Brain microvascular endothelial cell (primary cell): ENCODE data around the gene FRMD5.
"Not testable (repeated sequence)": the region's sequence is repeated elsewhere in the genome, so short reads cannot be mapped to it uniquely, and the experiment has no call there.

Experiments
- DNase-seq: peaks from one replicate; pipeline ENCODE4 v3.0.0-alpha.2; 2020
- H3K27ac ChIP-seq: fragments of 250-450 bp; sonication (Bioruptor Pico); 2 replicates; pipeline ENCODE4 v1.5.1; 2020; ENCODE audit warnings: mild to moderate bottlenecking, moderate library complexity
- H3K27me3 ChIP-seq: fragments of 250-450 bp; sonication (Bioruptor Pico); replicated peaks from 2 replicates; pipeline ENCODE4 v1.5.1; 2020; ENCODE audit warnings: mild to moderate bottlenecking
- H3K36me3 ChIP-seq: fragments of 250-450 bp; sonication (Bioruptor Pico); replicated peaks from 2 replicates; pipeline ENCODE4 v1.5.1; 2020; ENCODE audit warnings: mild to moderate bottlenecking
- H3K4me3 ChIP-seq: 2 replicates; pipeline ENCODE4 v1.5.1; 2011; ENCODE audit warnings: low read depth, mild to moderate bottlenecking, control low read depth, low read length, moderate library complexity
- in situ Hi-C: cut with HindIII; loops from 2 replicates; pipeline ENCODE4 v1.10.0; 2017; ENCODE audit warnings: low sequenced_read_pairs, low pct_ligation_motif_present
- TF ChIP-seq, protein P1 (sequence below): IDR thresholded peaks from 2 replicates; pipeline ENCODE4 v1.5.1; 2011; ENCODE audit warnings: low read depth, mild to moderate bottlenecking, moderate library complexity, low read length, control low read depth, inconsistent platforms; ENCODE audit errors: missing control alignments

FRMD5 gene

DNA sequence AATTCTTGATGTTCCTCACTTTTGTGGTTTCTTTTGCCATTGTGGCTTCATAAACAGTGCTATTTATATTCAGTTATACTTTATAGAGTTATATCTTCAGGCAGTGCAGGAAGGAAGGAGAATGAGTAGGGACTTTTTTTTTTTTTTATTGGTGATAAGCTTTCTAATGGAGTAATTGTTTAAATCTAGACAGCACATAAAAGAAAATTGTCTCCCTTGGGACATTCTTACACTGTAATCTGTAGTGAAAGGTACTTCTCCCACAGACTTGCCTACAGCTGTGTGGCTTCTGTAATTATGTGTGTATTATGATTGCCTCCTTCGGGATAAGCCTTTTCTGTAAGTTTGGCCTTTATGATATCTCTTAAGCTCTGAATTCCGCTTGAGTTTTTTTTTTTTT, 326.7 kb downstream of the FRMD5 start:
- H3K27ac ChIP-seq: no peak overlapping the region
- TF ChIP-seq, protein P1, sequence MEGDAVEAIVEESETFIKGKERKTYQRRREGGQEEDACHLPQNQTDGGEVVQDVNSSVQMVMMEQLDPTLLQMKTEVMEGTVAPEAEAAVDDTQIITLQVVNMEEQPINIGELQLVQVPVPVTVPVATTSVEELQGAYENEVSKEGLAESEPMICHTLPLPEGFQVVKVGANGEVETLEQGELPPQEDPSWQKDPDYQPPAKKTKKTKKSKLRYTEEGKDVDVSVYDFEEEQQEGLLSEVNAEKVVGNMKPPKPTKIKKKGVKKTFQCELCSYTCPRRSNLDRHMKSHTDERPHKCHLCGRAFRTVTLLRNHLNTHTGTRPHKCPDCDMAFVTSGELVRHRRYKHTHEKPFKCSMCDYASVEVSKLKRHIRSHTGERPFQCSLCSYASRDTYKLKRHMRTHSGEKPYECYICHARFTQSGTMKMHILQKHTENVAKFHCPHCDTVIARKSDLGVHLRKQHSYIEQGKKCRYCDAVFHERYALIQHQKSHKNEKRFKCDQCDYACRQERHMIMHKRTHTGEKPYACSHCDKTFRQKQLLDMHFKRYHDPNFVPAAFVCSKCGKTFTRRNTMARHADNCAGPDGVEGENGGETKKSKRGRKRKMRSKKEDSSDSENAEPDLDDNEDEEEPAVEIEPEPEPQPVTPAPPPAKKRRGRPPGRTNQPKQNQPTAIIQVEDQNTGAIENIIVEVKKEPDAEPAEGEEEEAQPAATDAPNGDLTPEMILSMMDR: no peak
- no peak overlapping the region for H3K4me3 ChIP-seq
- H3K27me3 ChIP-seq: no peaks in the 10 kb centered on the region
- no peaks in the 10 kb centered on the region for H3K36me3 ChIP-seq
- in situ Hi-C loops: no loop called here
- DNase-seq: no peak

DNA sequence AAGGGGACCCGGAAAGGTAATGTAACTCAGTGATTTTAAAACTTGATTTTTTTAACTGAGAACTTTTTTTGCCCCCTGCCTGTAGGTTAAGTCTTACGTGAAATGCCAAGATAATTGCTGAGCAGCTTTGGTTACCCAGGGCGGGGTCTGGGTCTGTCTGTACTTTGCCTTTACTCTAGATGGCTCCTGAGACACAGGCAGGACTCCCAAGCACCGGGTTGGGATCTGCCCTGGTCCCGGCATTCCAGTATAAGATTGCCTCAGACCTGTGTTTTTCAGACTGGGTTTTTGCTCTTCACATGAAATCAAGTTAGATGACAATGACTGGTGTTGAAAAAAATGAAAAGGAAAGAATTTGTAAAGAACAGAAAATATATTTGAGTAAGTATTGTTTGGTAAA, 328.0 kb downstream of the FRMD5 start:
- no peaks in the 10 kb centered on the region for H3K27me3 ChIP-seq
- no peak overlapping the region for H3K4me3 ChIP-seq
- in situ Hi-C loops: no loop called here
- H3K27ac ChIP-seq: no peak overlapping the region
- no peak for DNase-seq
- no peaks in the 10 kb centered on the region for H3K36me3 ChIP-seq
- TF ChIP-seq, protein P1: no peak

DNA sequence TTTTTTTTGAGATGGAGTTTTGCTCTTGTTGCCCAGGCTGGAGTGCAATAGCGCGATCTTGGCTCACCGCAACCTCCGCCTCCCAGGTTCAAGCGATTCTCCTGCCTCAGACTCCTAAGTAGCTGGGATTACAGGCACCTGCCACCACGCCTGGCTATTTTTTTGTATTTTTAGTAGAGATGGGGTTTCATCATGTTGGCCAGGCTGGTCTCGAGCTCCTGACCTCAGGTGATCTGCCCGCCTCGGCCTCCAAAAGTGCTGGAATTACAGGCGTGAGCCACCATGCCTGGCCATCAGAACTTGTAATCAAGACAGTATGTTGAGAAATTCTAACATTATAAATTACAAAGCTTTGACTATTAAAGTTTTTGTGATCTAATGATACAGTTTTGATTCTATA, 328.4 kb downstream of the FRMD5 start:
- H3K36me3 ChIP-seq, DNase-seq, H3K4me3 ChIP-seq, H3K27ac ChIP-seq, H3K27me3 ChIP-seq, in situ Hi-C loops: not testable (repeated sequence)

DNA sequence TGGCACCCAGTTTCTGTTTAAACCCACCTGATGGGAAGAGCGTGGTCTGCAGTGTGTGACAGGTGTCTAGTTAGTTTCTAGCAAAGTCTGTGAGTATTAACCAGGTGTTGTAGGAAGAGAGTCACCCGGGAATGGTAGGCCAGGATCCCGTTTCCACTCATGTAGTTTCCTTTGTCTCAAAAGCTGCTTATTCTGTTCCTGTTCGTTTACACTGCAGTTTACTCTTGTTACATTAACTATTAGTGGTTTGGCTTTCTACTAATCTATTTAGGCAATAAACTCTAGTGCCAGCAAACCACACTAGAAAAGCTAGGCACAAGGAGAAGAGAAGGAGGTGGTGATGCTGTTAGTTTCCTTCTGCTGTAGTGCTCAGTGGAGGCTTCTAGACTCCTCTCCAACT, 335.5 kb downstream of the FRMD5 start:
- no peaks in the 10 kb centered on the region for H3K27me3 ChIP-seq
- no peak for DNase-seq
- H3K36me3 ChIP-seq: no peaks in the 10 kb centered on the region
- in situ Hi-C loops: no loop called here
- TF ChIP-seq, protein P1: no peak
- H3K4me3 ChIP-seq: no peak overlapping the region
- H3K27ac ChIP-seq: no peak overlapping the region

DNA sequence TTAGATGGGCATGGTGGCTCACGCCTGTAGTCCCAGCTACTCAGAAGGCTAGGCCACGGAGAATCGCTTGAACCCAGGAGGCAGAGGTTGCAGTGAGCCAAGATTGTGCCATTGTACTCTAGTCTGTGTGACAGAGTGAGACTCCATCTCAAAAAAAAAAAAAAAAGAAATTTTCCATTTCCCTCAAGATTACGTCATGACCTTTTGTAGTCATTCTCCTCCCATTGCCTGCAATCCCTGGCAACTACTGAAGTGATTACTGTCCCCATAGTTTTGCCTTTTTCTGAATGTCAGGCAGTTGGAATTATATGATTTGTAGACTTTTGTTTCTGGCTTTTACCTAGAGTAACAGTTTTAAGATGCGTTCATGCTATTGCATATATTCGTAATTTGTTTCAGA, 340.3 kb downstream of the FRMD5 start:
- no peak overlapping the region for H3K27ac ChIP-seq
- H3K36me3 ChIP-seq: no peaks in the 10 kb centered on the region
- DNase-seq: no peak
- H3K27me3 ChIP-seq: no peaks in the 10 kb centered on the region
- no peak overlapping the region for H3K4me3 ChIP-seq
- TF ChIP-seq, protein P1: no peak
- in situ Hi-C loops: no loop called here

DNA sequence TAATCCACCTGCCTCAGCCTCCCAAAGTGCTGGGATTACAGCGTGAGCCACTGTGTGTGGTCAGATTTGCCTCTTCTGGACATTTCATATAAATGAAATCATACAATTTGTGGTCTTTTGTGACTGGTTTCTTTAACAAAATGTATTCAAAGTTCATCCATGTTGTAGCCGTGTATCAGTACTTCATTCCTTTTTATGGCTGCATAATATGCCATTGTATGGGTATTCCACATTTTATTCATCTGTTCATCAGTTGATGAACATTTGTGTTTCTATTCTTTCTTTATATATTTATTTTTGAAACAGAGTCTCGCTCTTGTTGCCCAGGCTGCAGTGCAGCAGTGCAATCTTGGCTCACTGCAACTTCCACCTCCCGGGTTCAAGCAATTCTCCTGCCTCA, 342.5 kb downstream of the FRMD5 start:
- Histone ChIP-seq H3K27me3 (no peaks in the 10 kb centered on the region), H3K27ac (no peak overlapping the region), H3K4me3 (no peak overlapping the region), H3K36me3 (no peaks in the 10 kb centered on the region)
- in situ Hi-C loops: no loop called here
- DNase-seq: no peak
- TF ChIP-seq, protein P1: no peak
